ENCODE data around the gene SECISBP2. TPM values are rescaled to one million over a fixed set of nuclear protein-coding genes. Genes with fewer than 3 reads are reported as not detected.

SECISBP2 gene
- total RNA-seq, 2 experiments from 2014 or later = 40.4 to 42.5 TPM

GRCh38 chr9:89349607-89350006 lies 31.3 kb downstream of the SECISBP2 start:
- ATAC-seq = no peak
- DNase-seq = no peak
- intact Hi-C loops (cut with micrococcal nuclease) = no loop called here
- peaks cover 21% of the 10 kb centered on the region for H3K4me1 Mint-ChIP-seq (ENCODE audit: low read depth)
- POLR2A ChIA-PET = interaction anchor here (0.8 to 4.5 kb wide), 5 partner anchors 8 to 35 kb away, joined by 3 to 16 read pairs (median 4); no protein-coding TSS in a partner anchor
- H3K27ac Mint-ChIP-seq = no peak overlapping the region
- no peak overlapping the region for H3K4me3 Mint-ChIP-seq
- peaks cover 77% of the 10 kb centered on the region for H3K36me3 Mint-ChIP-seq (ENCODE audit: low read depth)
- TF ChIP-seq CTCF (IDR thresholded peaks at IDR 0.05) = no peak
- CTCF ChIA-PET = interaction anchor here (1.1 kb wide), 1 partner anchor 8 kb away, joined by 5 read pairs; no protein-coding TSS in a partner anchor
- no peaks in the 10 kb centered on the region for H3K9me3 Mint-ChIP-seq
- no peaks in the 10 kb centered on the region for H3K27me3 Mint-ChIP-seq

- ATAC-seq (no peak), DNase-seq (no peak)
- no peak for TF ChIP-seq CTCF (IDR thresholded peaks at IDR 0.05)
- intact Hi-C loops (cut with micrococcal nuclease) = no loop called here
- CTCF ChIA-PET = interaction anchor here (1.5 kb wide), 1 partner anchor 25 kb away, joined by 7 read pairs; no protein-coding TSS in a partner anchor
- Mint-ChIP-seq H3K4me1 (ENCODE audit: low read depth) (peaks cover 21% of the 10 kb centered on the region), H3K36me3 (ENCODE audit: low read depth) (peaks cover 66% of the 10 kb centered on the region), H3K27me3 (no peaks in the 10 kb centered on the region), H3K9me3 (no peaks in the 10 kb centered on the region), H3K27ac (peak overlapping the region; percentile 10), H3K4me3 (no peak overlapping the region)
- POLR2A ChIA-PET = interaction anchor here (1.0 to 1.5 kb wide), 4 partner anchors 8 to 26 kb away, joined by 3 to 5 read pairs (median 4); no protein-coding TSS in a partner anchor
Observed at GRCh38 chr9:89350988-89351557, 32.8 kb downstream of the SECISBP2 start.

- no peak for ATAC-seq
- H3K36me3 Mint-ChIP-seq (ENCODE audit: low read depth) = peaks cover 66% of the 10 kb centered on the region
Observed at GRCh38 chr9:89351584-89352300, 33.4 kb downstream of the SECISBP2 start.

GRCh38 chr9:89352451-89352850 lies 34.2 kb downstream of the SECISBP2 start:
- ChIA-PET CTCF (interaction anchor here (1.5 kb wide), 1 partner anchor 27 kb away, joined by 7 read pairs; no protein-coding TSS in a partner anchor), POLR2A (interaction anchor here (1.2 to 1.5 kb wide), 2 partner anchors 9 to 16 kb away, joined by 4 to 6 read pairs; no protein-coding TSS in a partner anchor)
- DNase-seq (no peak), ATAC-seq (no peak)
- no peak for TF ChIP-seq CTCF (IDR thresholded peaks at IDR 0.05)
- Mint-ChIP-seq H3K4me3 (no peak overlapping the region), H3K27ac (peak overlapping the region; percentile 72), H3K27me3 (no peaks in the 10 kb centered on the region), H3K4me1 (ENCODE audit: low read depth) (peaks cover 29% of the 10 kb centered on the region), H3K9me3 (no peaks in the 10 kb centered on the region), H3K36me3 (ENCODE audit: low read depth) (peaks cover 64% of the 10 kb centered on the region)
- intact Hi-C loops (cut with micrococcal nuclease) = no loop called here

More at GRCh38 chr9:89351584-89352300, 33.4 kb downstream of the SECISBP2 start:
- Mint-ChIP-seq H3K4me3 (no peak overlapping the region), H3K4me1 (ENCODE audit: low read depth) (peaks cover 22% of the 10 kb centered on the region), H3K9me3 (no peaks in the 10 kb centered on the region), H3K27ac (peak overlapping the region; percentile 56), H3K27me3 (no peaks in the 10 kb centered on the region)
- no peak for DNase-seq
- no peak for TF ChIP-seq CTCF (IDR thresholded peaks at IDR 0.05)
- intact Hi-C loops (cut with micrococcal nuclease) = no loop called here
- CTCF ChIA-PET = interaction anchor here (1.5 kb wide), 1 partner anchor 26 kb away, joined by 7 read pairs; no protein-coding TSS in a partner anchor
- POLR2A ChIA-PET = interaction anchor here (1.0 to 1.5 kb wide), 4 partner anchors 9 to 27 kb away, joined by 3 to 5 read pairs (median 4); no protein-coding TSS in a partner anchor

Data from activated CD8-positive, alpha-beta T cell treated with anti-CD3 and anti-CD28 coated beads for 36 hours (primary cell).